ENCODE measurements around the gene DOP1A. TPM values are rescaled to one million over a fixed set of nuclear protein-coding genes. Genes with fewer than 3 reads are reported as not detected.

The DOP1A gene
- total RNA-seq, 1 donor from 2014 or later: 18.4 TPM

DNA sequence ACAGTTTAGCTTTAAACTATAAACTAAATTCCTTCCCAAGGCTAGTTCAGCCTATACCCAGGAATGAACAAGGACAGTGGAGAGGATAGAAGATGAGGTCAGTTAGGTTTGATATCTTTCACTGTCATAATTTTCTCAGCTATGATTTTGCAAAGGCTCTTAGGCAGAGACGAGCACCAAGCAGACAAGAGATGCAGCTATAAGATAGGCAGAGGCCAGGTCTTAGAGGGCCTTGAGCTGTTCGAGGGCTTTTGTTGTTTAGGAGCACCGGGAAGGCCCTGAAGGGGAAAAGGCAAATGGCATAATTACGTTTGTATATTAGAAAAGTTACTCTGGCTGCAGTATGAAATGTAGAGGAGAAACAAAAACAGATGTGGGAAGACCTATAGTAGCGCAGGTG is 59.8 kb downstream of the DOP1A start:
- Mint-ChIP-seq H3K9me3 (no peaks in the 10 kb centered on the region), H3K4me3 (no peak overlapping the region), H3K27ac (ENCODE audit: unreplicated experiment) (peak overlapping the region; percentile 5), H3K27me3 (ENCODE audit: low read depth) (no peaks in the 10 kb centered on the region), H3K36me3 (ENCODE audit: low read depth) (peaks cover 10% of the 10 kb centered on the region), H3K4me1 (no peaks in the 10 kb centered on the region)
- no peak for TF ChIP-seq CTCF (conservative IDR thresholded peaks at IDR 0.05)
- no peak for DNase-seq (ENCODE audit: low read depth, low spot score)

DNA sequence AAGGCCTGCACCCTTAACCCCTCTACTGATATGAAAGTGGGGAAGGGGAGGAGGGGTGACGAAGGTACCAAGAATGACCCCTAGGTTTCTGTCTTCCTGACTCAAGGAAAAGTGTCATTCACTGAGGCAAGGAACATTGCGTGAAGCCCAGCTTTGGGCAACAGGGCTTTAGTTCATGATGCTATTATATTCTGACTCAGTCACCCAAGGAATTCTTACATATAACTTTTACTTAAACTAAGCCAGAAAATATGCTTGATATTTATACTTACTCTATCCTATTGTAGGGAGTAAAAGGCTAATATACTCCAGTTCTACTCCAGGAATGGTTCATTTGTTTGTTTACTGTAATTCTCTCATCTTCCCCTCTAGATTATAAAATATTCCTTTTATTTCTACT is 60.5 kb downstream of the DOP1A start:
- TF ChIP-seq CTCF (conservative IDR thresholded peaks at IDR 0.05): no peak
- H3K27ac Mint-ChIP-seq (ENCODE audit: unreplicated experiment): no peak overlapping the region

GRCh38 chr6:83132121-83132520 is 64.7 kb downstream of the DOP1A start:
- Mint-ChIP-seq H3K27ac (ENCODE audit: unreplicated experiment) (peak overlapping the region; percentile 31), H3K27me3 (ENCODE audit: low read depth) (no peaks in the 10 kb centered on the region), H3K4me3 (no peak overlapping the region), H3K36me3 (ENCODE audit: low read depth) (peaks cover 6% of the 10 kb centered on the region), H3K9me3 (no peaks in the 10 kb centered on the region), H3K4me1 (no peaks in the 10 kb centered on the region)
- no peak for TF ChIP-seq CTCF (conservative IDR thresholded peaks at IDR 0.05)
- DNase-seq (ENCODE audit: low read depth, low spot score): no peak

More for the DNA sequence above, 60.5 kb downstream of the DOP1A start:
- H3K9me3 Mint-ChIP-seq: no peaks in the 10 kb centered on the region
- H3K36me3 Mint-ChIP-seq (ENCODE audit: low read depth): peaks cover 10% of the 10 kb centered on the region
- no peak overlapping the region for H3K4me3 Mint-ChIP-seq
- H3K27me3 Mint-ChIP-seq (ENCODE audit: low read depth): no peaks in the 10 kb centered on the region
- no peaks in the 10 kb centered on the region for H3K4me1 Mint-ChIP-seq
- DNase-seq (ENCODE audit: low read depth, low spot score): no peak

DNA sequence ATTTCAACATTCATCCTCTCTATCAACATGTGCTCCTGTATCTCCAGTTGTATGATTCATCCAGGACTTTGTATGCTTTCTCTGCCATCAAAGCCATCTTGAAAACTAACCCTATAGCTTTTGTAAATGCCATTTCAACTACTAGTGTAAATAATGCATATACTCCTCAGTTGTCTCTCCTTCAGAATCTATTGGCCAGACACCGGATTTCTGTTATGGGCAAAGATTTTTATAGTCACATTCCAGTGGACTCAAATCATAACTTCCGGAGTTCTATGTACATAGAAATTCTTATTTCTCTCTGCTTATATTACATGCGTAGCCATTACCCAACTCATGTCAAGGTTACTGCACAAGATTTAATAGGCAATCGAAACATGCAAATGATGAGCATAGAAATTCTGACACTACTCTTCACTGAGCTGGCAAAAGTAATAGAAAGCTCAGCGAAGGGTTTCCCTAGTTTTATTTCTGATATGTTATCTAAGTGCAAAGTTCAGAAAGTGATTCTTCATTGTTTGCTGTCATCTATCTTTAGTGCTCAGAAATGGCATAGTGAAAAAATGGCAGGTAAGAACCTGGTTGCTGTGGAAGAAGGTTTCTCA is 70.7 kb downstream of the DOP1A start:
- Mint-ChIP-seq H3K4me1 (no peaks in the 10 kb centered on the region), H3K36me3 (ENCODE audit: low read depth) (peaks cover 9% of the 10 kb centered on the region), H3K4me3 (no peak overlapping the region), H3K27ac (ENCODE audit: unreplicated experiment) (no peak overlapping the region), H3K27me3 (ENCODE audit: low read depth) (no peaks in the 10 kb centered on the region), H3K9me3 (no peaks in the 10 kb centered on the region)
- DNase-seq (ENCODE audit: low read depth, low spot score): no peak
- no peak for TF ChIP-seq CTCF (conservative IDR thresholded peaks at IDR 0.05)

GRCh38 chr6:83138758-83139157 is 71.3 kb downstream of the DOP1A start:
- H3K4me3 Mint-ChIP-seq: no peak overlapping the region
- TF ChIP-seq CTCF (conservative IDR thresholded peaks at IDR 0.05): no peak
- no peak for DNase-seq (ENCODE audit: low read depth, low spot score)
- H3K27me3 Mint-ChIP-seq (ENCODE audit: low read depth): no peaks in the 10 kb centered on the region
- H3K27ac Mint-ChIP-seq (ENCODE audit: unreplicated experiment): no peak overlapping the region
- H3K36me3 Mint-ChIP-seq (ENCODE audit: low read depth): peaks cover 12% of the 10 kb centered on the region
- no peaks in the 10 kb centered on the region for H3K9me3 Mint-ChIP-seq
- no peaks in the 10 kb centered on the region for H3K4me1 Mint-ChIP-seq
